Neural cell (in vitro differentiated cells): Measurements from ENCODE around the gene MCTP2. TPM values are rescaled to one million over a fixed set of nuclear protein-coding genes. Genes with fewer than 3 reads are reported as not detected.

Source experiments
- H2AFZ ChIP-seq: fragments of 200-600, 300-800 bp; sonication (generic), shearing (Covaris generic); 2 replicates; pipeline ENCODE4 v1.6.0; 2014; ENCODE audit warnings: low read depth, mild to moderate bottlenecking, antibody characterized with exemption, low read length, moderate library complexity
- H3F3A ChIP-seq: fragments of 200-600 bp; shearing (Covaris generic); 2 replicates; pipeline ENCODE4 v1.6.1; 2016; ENCODE audit warnings: mild to moderate bottlenecking, moderate library complexity, mixed read lengths, antibody characterized with exemption, low read length; ENCODE audit not compliant: insufficient read depth, poor library complexity, severe bottlenecking
- H3K27ac ChIP-seq: fragments of 200-600, 300-800 bp; sonication (generic), shearing (Covaris generic); 2 replicates; pipeline ENCODE4 v1.5.1; 2014; ENCODE audit warnings: mild to moderate bottlenecking, low read length, moderate library complexity
- H3K27me3 ChIP-seq: fragments of 300-800, 200-600 bp; sonication (generic), shearing (Covaris generic); 2 replicates; pipeline ENCODE4 v1.6.0; 2014; ENCODE audit warnings: mild to moderate bottlenecking, low read depth, low read length, moderate library complexity; ENCODE audit not compliant: insufficient read depth
- H3K36me3 ChIP-seq: fragments of 300-800, 200-600 bp; sonication (generic), shearing (Covaris generic); 2 replicates; pipeline ENCODE4 v1.5.1; 2014; ENCODE audit warnings: mild to moderate bottlenecking, antibody characterized with exemption, low read length, moderate library complexity; ENCODE audit not compliant: insufficient read depth
- H3K4me2 ChIP-seq: fragments of 300-800, 200-600 bp; sonication (generic), shearing (Covaris generic); 2 replicates; pipeline ENCODE4 v1.6.0; 2014; ENCODE audit warnings: mild to moderate bottlenecking, low read length
- H3K4me3 ChIP-seq: fragments of 300-800, 200-600 bp; sonication (generic), shearing (Covaris generic); 2 replicates; pipeline ENCODE4 v1.5.1; 2014; ENCODE audit warnings: mild to moderate bottlenecking, low read length, moderate library complexity
- H3K79me2 ChIP-seq: fragments of 200-600 bp; shearing (Covaris generic); replicated peaks from 2 replicates; pipeline ENCODE4 v1.6.0; 2014; ENCODE audit warnings: mild to moderate bottlenecking, low read length, moderate library complexity; ENCODE audit not compliant: insufficient read depth
- H3K9ac ChIP-seq: fragments of 300-800, 200-600 bp; sonication (generic), shearing (Covaris generic); 2 replicates; pipeline ENCODE4 v1.6.1; 2016; ENCODE audit warnings: mild to moderate bottlenecking, low read length, mixed read lengths
- H3K9me2 ChIP-seq: fragments of 200-600 bp; shearing (Covaris generic); 2 replicates; pipeline ENCODE4 v1.6.1; 2016; ENCODE audit warnings: mild to moderate bottlenecking, low read length, mixed read lengths; ENCODE audit not compliant: insufficient read depth
- H3K9me3 ChIP-seq: fragments of 200-600, 300-800 bp; sonication (generic), shearing (Covaris generic); 2 replicates; pipeline ENCODE4 v1.6.1; 2016; ENCODE audit warnings: mild to moderate bottlenecking, mixed run types, low read length, moderate library complexity, mixed read lengths
- H4K20me1 ChIP-seq: fragments of 200-600 bp; shearing (Covaris generic); 2 replicates; pipeline ENCODE4 v1.6.1; 2016; ENCODE audit warnings: mild to moderate bottlenecking, mixed run types; ENCODE audit not compliant: insufficient read depth
- CTCF ChIP-seq: fragments of 450-650 bp; IDR thresholded peaks from 2 replicates; pipeline ENCODE4 v1.5.1; 2014; ENCODE audit warnings: antibody characterized with exemption, mild to moderate bottlenecking, moderate library complexity; ENCODE audit not compliant: poor library complexity, severe bottlenecking
- EP300 ChIP-seq: fragments of 450-650 bp; conservative IDR thresholded peaks from 2 replicates; pipeline ENCODE4 v1.6.1; 2014; ENCODE audit warnings: antibody characterized with exemption, mild to moderate bottlenecking, moderate library complexity; ENCODE audit not compliant: poor library complexity, severe bottlenecking
- EZH2 ChIP-seq: fragments of 200-600, 300-800 bp; shearing (Covaris generic), sonication (generic); IDR thresholded peaks from 2 replicates; pipeline ENCODE4 v1.6.1; 2014; ENCODE audit warnings: antibody characterized with exemption, low read length, borderline replicate concordance, mild to moderate bottlenecking; ENCODE audit not compliant: insufficient read depth, poor library complexity, severe bottlenecking
- MXI1 ChIP-seq: fragments of 450-650 bp; conservative IDR thresholded peaks from 2 replicates; pipeline ENCODE4 v1.6.1; 2014; ENCODE audit warnings: antibody characterized with exemption, mild to moderate bottlenecking; ENCODE audit not compliant: poor library complexity, severe bottlenecking
- POLR2AphosphoS5 ChIP-seq: IDR thresholded peaks from 2 replicates; pipeline ENCODE4 v1.6.1; 2012
- RAD21 ChIP-seq: fragments of 450-650 bp; conservative IDR thresholded peaks from 2 replicates; pipeline ENCODE4 v1.6.1; 2014; ENCODE audit warnings: antibody characterized with exemption, mild to moderate bottlenecking, moderate library complexity
- REST ChIP-seq: IDR thresholded peaks from 2 replicates; pipeline ENCODE4 v1.6.1; 2012; ENCODE audit warnings: borderline replicate concordance
- SMC3 ChIP-seq: fragments of 450-650 bp; conservative IDR thresholded peaks from 2 replicates; pipeline ENCODE4 v1.6.1; 2014; ENCODE audit warnings: antibody characterized with exemption, mild to moderate bottlenecking, moderate library complexity; ENCODE audit not compliant: poor library complexity
- TAF1 ChIP-seq: IDR thresholded peaks from 2 replicates; pipeline ENCODE4 v1.6.1; 2012; ENCODE audit warnings: low read depth
- polyA plus RNA-seq: library from polyadenylated mRNA; depleted of rRNA; stranded (reverse); fragments of >200 nt; gene quantifications from 2 replicates; pipeline ENCODE4 v1.2.3, GENCODE V29; 2014

The MCTP2 gene
- polyA plus RNA-seq, 1 donor from 2014 or later: not detected

- no peak overlapping the region for H3K27ac ChIP-seq
- H4K20me1 ChIP-seq: no peaks in the 10 kb centered on the region
- H3K9me2 ChIP-seq: no peaks in the 10 kb centered on the region
- H3K9ac ChIP-seq: no peak overlapping the region
- H2AFZ ChIP-seq: no peak overlapping the region
- H3K9me3 ChIP-seq: no peaks in the 10 kb centered on the region
- H3K4me2 ChIP-seq: no peak overlapping the region
- no peaks in the 10 kb centered on the region for H3F3A ChIP-seq
- no peaks in the 10 kb centered on the region for H3K79me2 ChIP-seq
- no peak overlapping the region for H3K4me3 ChIP-seq
- no peaks in the 10 kb centered on the region for H3K27me3 ChIP-seq
- no peaks in the 10 kb centered on the region for H3K36me3 ChIP-seq
- TF ChIP-seq CTCF: peak; percentile 80
- TF ChIP-seq MXI1: no peak
- no peak for TF ChIP-seq EZH2
- TF ChIP-seq RAD21: peak; percentile 81
- peak; percentile 83 for TF ChIP-seq SMC3
Observed at GRCh38 chr15:94327356-94327936, 96.1 kb downstream of the MCTP2 start.

- no peak overlapping the region for H3K4me3 ChIP-seq
- no peaks in the 10 kb centered on the region for H3K9me3 ChIP-seq
- no peaks in the 10 kb centered on the region for H3K9me2 ChIP-seq
- H3K27me3 ChIP-seq: no peaks in the 10 kb centered on the region
- no peak overlapping the region for H3K4me2 ChIP-seq
- H3K27ac ChIP-seq: no peak overlapping the region
- no peak overlapping the region for H3K9ac ChIP-seq
- H3K36me3 ChIP-seq: no peaks in the 10 kb centered on the region
- TF ChIP-seq RAD21 (no peak), TAF1 (no peak), EP300 (no peak), CTCF (no peak), SMC3 (no peak), POLR2AphosphoS5 (no peak), REST (no peak), MXI1 (no peak), EZH2 (no peak)
- H2AFZ ChIP-seq: no peak overlapping the region
- H4K20me1 ChIP-seq: no peaks in the 10 kb centered on the region
- H3F3A ChIP-seq: no peaks in the 10 kb centered on the region
- H3K79me2 ChIP-seq: no peaks in the 10 kb centered on the region
Observed at GRCh38 chr15:94331731-94332130, 100.4 kb downstream of the MCTP2 start.
